ENCODE data around the gene AIFM3.
"Not testable (repeated sequence)": the region's sequence is repeated elsewhere in the genome, so short reads cannot be mapped to it uniquely, and the experiment has no call there.

The AIFM3 gene

DNA sequence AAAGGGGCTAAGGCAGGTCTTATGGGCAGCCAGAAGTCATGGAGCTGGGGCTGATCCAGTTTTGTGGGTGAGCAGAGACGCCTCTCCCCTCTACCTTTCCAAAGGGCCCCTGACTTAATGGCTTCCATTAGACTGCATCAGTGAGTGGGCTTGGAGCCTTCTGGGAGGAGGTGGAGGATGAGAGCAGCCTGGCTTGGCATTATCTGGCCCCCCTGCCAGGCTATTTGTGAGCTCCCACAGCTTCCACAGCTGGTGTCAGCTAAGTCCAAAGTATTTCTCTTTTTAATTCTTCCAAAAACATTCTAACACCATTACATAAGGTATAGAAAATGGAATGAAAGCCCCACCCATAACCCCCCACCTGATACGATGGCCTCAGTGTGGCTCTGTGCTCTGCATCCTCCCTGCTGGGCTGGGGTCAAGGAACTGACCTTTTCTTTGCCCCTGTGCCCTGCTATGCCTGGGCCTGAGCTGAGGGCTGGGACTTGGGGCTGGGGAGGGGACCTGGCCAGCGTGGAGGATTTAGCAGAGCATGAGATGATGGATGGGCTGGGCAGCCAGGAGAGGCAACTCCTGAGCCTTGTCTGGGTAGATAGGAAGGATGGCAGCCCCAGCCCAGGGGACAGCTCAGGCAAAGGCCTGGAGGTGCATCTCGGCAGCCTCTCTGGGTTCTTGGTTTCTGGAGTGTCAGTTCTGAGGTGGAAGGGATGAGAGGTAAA, 4.0 kb downstream of the AIFM3 start:
- no peaks in the 10 kb centered on the region for H3F3A ChIP-seq (ENCODE audit: insufficient read depth)
- H3K36me3 ChIP-seq (ENCODE audit: low read length): no peaks in the 10 kb centered on the region
- no peak overlapping the region for H3K4me3 ChIP-seq (ENCODE audit: insufficient read depth, low read length, poor library complexity, severe bottlenecking)
- H3K4me2 ChIP-seq (ENCODE audit: low read depth, low read length, poor library complexity, severe bottlenecking): no peak overlapping the region
- no peaks in the 10 kb centered on the region for H3K27me3 ChIP-seq (ENCODE audit: low read length)
- no peak overlapping the region for H2AFZ ChIP-seq (ENCODE audit: low read depth, low read length, severe bottlenecking)
- no peak overlapping the region for H3K9ac ChIP-seq (ENCODE audit: low read length)
- no peak overlapping the region for H3K27ac ChIP-seq (ENCODE audit: low read depth, low read length)
- H4K20me1 ChIP-seq (ENCODE audit: low read depth, low read length): no peaks in the 10 kb centered on the region
- TF ChIP-seq CTCF (IDR thresholded peaks at IDR 0.05; ENCODE audit: insufficient read depth, low read length, poor library complexity, severe bottlenecking): no peak
- TF ChIP-seq EZH2phosphoT487 (conservative IDR thresholded peaks at IDR 0.05; ENCODE audit: low read length): no peak
- no peaks in the 10 kb centered on the region for H3K9me2 ChIP-seq (replicated peaks; ENCODE audit: insufficient read depth, low read length)
- no peaks in the 10 kb centered on the region for H3K9me3 ChIP-seq (ENCODE audit: insufficient read depth, low read length)
- no peaks in the 10 kb centered on the region for H3K79me2 ChIP-seq (ENCODE audit: insufficient read depth, low read length)

DNA sequence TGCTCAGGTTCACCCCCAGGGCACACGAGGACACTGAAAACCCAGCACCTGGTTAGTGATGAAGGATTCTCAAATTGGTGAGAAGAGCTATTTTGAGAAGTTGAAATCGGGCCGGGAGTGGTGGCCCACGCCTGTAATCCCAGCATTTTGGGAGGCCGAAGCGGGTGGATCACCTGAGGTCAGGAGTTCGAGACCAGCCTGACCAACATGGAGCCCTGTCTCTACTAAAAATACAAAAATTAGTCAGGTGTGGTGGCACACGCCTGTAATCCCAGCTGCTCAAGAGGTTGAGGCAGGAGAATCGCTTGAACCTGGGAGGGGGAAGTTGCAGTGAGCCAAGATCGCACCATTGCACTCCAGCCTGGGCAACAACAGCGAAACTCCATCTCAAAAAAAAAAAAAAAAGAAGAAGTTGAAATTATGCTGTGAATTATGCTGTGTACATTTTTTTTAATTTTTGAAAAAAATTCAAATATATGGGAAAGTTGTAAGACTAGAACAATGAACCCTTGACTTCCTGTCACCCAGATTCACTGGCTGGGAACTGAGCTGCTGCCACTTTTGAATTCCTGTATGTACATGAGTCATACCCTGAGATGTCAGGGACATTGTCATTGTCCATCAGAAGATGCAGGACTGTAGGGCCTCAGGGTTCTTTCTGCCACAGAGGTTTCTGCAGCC, 5.1 kb downstream of the AIFM3 start:
- H4K20me1 ChIP-seq (ENCODE audit: low read depth, low read length); H3K9me3 ChIP-seq (ENCODE audit: insufficient read depth, low read length); H3K79me2 ChIP-seq (ENCODE audit: insufficient read depth, low read length); H3K27me3 ChIP-seq (ENCODE audit: low read length); H3K4me2 ChIP-seq (ENCODE audit: low read depth, low read length, poor library complexity, severe bottlenecking); H3K27ac ChIP-seq (ENCODE audit: low read depth, low read length); H2AFZ ChIP-seq (ENCODE audit: low read depth, low read length, severe bottlenecking); H3K9ac ChIP-seq (ENCODE audit: low read length); H3K36me3 ChIP-seq (ENCODE audit: low read length); H3K4me3 ChIP-seq (ENCODE audit: insufficient read depth, low read length, poor library complexity, severe bottlenecking); H3F3A ChIP-seq (ENCODE audit: insufficient read depth); H3K9me2 ChIP-seq (replicated peaks; ENCODE audit: insufficient read depth, low read length): not testable (repeated sequence)

DNA sequence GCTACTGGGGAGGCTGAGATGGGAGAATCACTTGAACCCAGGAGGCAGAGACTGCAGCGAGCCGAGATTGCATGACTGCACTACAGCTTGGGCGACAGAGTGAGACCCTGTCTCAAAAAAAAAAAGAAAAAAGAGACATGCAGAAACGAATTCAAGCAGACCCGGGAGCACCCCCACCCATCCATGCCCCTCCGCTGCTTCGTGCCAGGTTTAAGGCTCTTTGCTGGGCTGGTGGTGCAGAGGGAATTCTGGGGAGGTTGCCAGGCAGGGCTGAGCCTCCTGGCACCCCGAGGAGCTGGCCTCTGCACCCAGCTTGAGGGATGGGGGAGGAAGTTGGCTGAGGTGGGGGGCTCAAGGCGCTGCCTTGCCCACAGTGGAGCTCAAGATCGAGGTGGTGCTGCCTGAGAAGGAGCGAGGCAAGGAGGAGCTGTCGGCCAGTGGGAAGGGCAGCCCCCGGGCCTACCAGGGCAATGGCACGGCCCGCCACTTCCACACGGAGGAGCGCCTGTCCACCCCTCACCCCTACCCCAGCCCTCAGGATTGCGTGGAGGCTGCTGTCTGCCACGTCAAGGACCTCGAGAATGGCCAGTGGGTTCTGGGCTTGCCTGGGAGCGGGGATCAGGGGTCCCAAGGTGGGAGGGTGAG, 6.0 kb downstream of the AIFM3 start:
- Histone ChIP-seq H3K27me3 (ENCODE audit: low read length) (no peaks in the 10 kb centered on the region), H3K4me2 (ENCODE audit: low read depth, low read length, poor library complexity, severe bottlenecking) (no peak overlapping the region), H4K20me1 (ENCODE audit: low read depth, low read length) (no peaks in the 10 kb centered on the region), H3K4me3 (ENCODE audit: insufficient read depth, low read length, poor library complexity, severe bottlenecking) (no peak overlapping the region), H2AFZ (ENCODE audit: low read depth, low read length, severe bottlenecking) (no peak overlapping the region), H3K9me2 (replicated peaks; ENCODE audit: insufficient read depth, low read length) (no peaks in the 10 kb centered on the region), H3K79me2 (ENCODE audit: insufficient read depth, low read length) (no peaks in the 10 kb centered on the region), H3F3A (ENCODE audit: insufficient read depth) (no peaks in the 10 kb centered on the region), H3K27ac (ENCODE audit: low read depth, low read length) (no peak overlapping the region), H3K36me3 (ENCODE audit: low read length) (no peaks in the 10 kb centered on the region), H3K9ac (ENCODE audit: low read length) (no peak overlapping the region), H3K9me3 (ENCODE audit: insufficient read depth, low read length) (no peaks in the 10 kb centered on the region)
- no peak for TF ChIP-seq EZH2phosphoT487 (conservative IDR thresholded peaks at IDR 0.05; ENCODE audit: low read length)
- no peak for TF ChIP-seq CTCF (IDR thresholded peaks at IDR 0.05; ENCODE audit: insufficient read depth, low read length, poor library complexity, severe bottlenecking)

Data from SU-DHL-6 (cell line).